Measurements from ENCODE around the gene MRPS24.
"Not testable (repeated sequence)": the region's sequence is repeated elsewhere in the genome, so short reads cannot be mapped to it uniquely, and the experiment has no call there.

Gene MRPS24

DNA sequence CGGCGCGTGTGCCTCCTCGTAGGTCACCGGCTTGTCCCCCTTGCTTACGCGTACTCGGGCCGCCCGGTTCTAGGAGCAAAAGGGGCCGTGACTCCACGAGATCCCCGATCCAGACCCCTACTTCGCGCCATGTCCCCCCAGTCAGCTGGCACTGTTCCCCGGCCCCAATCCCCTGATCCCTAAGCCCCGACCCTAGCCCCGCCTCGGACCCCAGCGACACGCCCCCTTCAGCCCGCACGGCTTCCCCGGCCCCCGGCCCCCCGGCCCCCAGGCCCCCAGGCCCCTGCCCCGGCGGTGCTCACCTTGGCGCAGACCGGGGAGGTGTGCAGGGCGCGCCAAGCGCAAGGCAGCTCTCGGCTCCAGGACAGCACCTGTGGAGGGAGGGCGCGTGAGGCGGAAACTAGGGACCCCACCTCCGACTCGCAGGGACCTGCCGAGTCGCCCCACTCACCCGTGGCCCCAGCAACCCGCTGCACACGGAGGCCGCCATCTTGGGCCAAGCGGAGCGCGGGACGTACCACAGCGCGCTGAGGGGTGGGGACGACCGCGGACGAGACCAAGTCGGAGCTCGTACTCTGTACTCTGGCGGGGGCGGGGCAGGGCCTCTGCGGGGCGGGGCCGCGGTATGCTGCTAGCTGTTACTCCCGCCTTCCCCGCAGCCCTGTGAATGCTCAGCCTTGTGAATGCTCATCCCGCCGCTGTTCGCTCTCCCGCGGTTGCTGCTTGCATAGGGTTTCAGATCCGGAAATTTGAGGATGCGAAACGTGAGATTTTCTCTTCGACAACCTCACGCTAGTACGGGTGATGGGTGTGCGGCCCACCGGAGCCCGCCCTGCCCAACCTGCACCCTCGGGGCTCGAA is at the start of gene MRPS24:
TSS of gene MRPS24 (minus strand) at position 512 of the 861 bp plus-strand sequence. CDS start at position 490, 22 bp downstream.
- DNase-seq, result peak; percentile 93

DNA sequence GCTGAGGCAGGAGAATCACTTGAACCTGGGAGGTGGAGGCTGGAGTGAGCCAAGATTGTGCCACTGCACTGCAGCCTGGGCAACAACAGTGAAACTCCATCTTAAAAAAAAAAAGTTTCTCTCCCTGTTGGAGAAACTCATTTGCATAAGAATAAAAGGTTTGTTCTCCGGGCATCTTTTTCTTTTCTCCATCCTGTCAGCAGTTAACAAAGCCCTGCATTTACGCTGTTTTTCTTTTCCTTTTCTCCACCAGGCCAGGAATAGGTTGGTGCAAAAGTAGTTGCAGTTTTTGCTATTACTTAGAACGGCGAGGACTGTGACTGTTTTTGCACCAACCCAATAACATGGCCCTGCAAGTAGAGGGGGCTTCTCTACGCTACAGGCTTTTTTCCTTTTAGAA is 46.6 kb upstream of the MRPS24 start:
- no peak for DNase-seq

DNA sequence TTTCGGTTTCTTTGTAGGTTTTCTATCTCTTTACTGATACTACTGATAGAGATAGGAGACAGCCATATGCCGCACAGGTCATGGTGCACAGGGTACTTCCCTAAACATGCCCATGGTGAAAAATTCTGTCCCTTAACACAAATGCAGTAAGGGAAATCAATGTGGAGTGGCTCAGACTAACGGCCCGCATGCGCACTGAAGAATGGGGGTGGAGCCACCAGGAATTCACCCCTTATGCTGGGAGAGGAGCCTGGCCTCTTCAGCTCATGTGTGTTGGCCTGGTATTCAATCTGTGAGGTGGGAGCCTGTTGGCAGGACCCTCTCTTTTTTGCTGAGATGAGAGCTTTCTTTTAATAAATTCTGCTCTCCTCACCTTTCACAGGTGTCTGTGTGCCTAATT is 45.5 kb upstream of the MRPS24 start:
- no peak for DNase-seq

DNA sequence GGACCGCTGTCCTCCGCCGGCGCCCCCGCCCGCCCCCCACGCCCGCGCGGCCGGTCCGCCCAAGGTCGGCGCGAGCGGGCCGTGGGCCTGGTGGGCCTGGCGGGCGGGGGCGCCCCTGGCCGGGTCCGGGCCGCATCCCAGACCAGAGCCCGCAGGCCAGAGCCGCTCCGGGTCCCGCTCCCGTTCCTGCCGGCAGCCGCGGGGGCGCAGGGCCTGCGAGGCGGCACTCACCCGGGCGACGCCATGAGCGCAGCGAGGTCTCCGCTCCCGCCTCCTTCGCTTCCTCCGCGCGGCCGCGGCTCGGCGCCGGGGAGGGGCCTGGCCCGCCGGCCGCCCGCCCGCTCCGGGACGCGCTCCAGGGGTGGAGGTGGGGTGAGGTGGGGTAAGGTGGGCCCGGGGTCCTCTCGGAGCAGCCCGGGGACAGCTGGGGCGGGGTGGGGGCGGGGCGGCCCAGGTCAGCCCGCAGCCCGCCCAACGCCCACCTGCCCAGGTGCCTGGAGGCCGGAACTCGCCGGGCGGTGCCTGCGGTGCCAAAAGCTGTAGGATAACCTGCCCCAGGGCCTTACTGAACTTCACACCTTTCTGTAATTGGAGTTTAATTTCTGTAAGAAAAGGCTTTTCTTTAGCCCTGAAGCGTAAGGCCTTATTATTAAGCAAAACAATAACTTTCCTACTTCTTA is 37.2 kb upstream of the MRPS24 start, which contains the start of gene URGCP:
TSS of gene URGCP (minus strand) at position 266 of the 680 bp plus-strand sequence. CDS start at position 245, 21 bp downstream.
- peak; percentile 49 for DNase-seq

DNA sequence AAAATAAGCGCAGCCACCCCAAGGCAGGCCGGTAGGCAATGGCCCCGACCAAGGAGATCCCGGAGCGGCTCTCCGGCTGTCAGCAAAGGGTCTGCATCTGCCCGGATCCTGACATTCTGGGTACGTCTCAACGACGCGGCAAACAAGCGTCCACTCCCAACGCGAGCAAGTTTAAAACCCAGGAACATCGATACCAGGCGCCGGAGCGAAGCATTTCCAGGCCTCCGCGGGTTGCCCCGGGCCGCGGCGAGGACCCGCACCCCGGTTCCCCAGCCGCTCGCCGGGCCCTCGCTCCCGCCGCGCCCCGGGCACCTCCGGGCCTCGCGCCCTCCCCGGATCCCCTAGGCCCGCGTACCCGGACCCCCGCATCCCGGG is 36.6 kb upstream of the MRPS24 start:
- DNase-seq, result no peak

DNA sequence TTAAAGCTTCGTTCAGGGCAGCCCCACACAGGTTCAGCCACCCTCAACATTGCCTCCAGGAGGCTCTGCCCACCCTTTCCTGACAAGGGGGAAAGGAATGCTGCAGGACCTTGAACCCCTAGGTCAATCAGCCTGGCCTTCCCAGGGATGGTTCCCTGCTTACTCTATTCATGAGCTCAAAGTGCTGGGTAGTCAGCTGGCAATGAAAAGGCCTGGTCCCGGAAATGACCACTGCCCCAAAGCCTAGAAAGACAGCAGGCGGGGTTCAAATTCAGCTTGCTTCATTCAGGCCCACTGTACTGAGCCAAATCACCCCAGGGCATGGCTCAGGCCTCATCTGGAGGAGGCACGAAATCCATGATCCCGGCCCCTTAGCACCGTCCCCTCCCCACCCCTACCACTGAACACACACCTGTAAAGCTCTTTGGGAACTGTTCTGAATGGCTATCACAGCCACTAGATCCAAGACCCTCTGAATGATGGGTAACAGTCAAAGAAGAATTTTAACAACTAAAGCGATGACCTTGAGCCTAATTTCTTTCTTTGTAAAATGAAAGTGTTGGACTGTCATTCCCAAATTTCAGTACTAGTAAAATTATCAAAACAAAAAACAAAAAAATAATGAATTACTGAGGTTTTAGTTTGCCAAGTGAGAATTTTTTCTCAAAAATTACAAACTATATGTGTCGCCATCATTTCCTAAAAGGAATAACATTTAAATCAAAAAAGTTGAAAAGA is 36.1 kb upstream of the MRPS24 start:
- DNase-seq, result no peak

DNA sequence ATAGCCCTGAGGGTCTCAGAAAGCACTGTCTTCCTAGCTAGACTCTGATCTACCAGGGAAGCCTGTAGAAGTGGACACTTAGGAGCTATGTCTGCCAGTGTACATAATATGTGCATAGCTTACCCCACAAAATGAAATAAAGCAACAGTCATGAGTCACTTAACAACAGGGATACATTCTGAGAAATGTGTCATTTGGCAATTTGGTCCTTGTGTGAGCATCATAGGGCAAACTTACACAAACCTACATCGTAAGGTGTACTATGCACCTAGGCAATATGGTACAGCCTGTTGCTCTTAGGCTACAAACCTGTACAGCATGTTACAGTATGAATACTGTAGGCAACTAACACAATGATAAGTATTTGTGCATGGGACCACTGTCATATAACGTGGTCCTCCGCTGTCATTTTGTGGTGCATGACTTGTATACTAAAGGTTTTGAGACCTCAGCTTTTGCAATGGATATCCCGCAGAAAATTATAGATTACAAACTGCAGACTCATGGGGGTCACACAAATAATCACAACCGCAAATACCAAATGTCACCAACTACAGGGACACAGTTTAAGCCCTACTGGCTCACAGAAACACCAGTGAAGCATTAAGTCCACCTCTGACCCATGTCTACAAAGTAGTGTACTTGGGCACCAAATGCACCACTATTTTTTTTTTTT is 35.4 kb upstream of the MRPS24 start:
- no peak for DNase-seq

DNA sequence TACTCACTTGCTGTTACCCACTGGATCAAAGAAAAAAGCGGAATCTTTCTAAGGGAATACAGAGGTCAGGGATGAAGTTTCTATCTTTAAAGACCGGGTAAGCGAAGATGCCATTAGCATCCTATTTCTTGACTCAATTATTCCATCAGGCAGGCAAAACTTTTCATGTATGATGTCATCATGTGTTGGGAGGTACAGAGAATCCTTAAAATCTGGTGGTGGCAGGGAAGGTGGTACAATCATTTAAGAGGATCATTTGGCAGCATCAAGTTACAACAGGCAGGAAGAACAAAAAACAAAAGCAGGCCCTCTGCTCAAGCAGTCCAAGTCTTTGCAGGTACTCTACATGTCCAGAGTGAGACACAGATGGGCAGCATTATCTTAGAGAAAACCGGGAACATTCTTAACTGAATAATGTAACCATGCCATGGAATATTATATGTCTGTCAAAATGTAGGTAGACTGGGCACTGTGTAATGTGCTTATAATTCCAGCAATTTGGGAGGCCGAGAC is 33.3 kb upstream of the MRPS24 start:
- DNase-seq, result no peak

DNA sequence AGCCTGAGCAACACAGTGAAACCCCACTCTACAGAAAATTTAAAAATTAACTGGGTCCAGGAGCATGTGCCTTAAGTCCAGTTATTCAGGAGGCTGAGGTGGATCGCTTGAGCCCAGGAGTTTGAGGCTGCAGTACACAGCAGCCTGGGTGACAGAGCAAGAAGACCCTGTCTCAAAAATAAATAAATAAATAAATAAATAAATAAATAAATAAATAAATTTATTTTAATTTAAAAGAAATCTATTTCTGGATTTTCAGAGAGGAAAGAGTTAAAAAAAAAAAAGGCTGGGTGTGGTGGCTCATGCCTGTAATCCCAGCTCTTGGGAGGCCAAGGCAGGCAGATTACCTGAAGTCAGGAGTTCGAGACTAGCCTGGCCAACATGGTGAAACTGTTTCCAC is 29.3 kb upstream of the MRPS24 start:
- not testable (repeated sequence) for DNase-seq

DNA sequence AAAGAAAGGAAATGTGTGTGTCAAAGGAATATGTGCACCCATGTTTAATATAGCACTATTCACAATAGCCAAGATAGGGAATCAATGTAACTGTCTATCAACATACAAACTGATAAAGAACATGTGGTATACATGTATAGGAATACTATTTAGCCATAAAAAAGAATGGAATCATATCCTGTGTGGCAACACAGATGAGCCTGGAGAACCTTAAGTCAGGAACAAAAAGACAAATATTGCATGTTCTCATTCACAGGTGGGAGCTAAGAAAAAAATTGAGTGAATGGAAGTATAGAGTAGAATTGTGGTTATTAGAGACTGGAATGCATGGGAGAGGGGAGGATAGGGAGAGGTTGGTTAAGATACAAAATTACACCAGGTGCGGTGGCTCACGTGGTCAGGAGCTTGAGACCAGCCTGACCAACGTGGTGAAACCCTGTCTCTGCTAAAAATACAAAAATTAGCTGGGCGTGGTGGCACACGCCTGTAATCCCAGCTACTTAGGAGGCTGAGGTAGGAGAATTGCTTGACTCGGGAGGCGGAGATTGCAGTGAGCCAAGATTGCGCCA is 26.6 kb upstream of the MRPS24 start:
- DNase-seq, result no peak

DNA sequence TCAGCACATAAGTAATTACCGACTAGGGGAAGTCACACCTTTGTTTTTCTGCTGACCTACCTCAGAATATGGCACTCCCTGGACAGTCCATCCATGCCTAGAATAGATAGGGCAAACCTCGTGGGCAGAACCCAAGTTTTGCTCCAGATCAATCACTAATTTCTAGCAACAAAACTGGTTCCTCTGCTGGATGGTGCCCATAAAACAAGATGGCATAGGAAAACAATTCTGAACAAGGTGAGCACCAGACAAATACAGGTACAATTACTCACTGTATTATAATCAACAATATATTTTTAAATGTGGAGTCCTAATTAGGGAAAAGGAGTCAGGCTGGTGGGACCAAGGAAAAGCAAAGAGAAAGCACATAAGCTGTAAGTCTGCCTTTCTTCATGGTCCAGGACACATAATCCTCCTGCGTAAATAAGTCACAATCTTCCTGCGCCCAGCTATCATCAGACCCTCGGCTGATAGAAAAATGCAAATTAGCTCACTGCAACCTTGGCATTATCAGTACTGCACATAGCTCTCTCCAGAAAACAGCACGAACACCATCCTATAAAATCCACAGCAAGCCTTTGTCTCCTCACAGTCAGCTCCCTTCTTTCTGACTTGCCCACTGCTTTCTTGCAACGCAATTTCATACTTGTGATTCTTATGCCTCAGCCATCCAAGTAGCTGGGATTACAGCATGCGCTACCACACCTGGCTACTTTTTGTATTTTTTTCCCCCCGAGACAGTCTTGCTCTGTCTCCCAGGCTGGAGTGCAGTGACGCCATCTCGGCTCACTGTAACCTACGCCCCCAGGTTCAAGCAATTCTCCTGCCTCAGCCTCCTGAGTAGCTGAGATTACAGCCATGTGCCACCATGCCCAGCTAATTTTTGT is 22.0 kb upstream of the MRPS24 start:
- no peak for DNase-seq

DNA sequence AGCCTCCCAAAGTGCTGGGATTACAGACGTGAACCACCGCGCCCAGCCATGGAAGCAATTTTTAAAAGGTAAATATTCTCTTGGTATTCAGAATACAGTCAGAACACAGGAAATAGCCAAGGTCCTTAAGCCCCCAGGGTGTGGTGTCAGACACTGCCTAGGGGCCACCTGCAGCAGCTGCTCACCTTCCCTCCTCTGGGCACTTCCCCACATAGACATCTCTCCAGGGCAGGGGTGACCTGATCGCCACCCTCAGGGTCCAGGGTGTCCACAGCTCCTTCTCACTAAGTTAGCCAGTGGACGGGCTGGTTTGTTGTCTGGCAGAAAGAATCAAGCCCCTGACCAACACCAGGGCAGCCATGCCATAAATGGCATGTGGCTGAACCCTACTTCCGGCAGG is 21.2 kb upstream of the MRPS24 start:
- DNase-seq, result no peak

DNA sequence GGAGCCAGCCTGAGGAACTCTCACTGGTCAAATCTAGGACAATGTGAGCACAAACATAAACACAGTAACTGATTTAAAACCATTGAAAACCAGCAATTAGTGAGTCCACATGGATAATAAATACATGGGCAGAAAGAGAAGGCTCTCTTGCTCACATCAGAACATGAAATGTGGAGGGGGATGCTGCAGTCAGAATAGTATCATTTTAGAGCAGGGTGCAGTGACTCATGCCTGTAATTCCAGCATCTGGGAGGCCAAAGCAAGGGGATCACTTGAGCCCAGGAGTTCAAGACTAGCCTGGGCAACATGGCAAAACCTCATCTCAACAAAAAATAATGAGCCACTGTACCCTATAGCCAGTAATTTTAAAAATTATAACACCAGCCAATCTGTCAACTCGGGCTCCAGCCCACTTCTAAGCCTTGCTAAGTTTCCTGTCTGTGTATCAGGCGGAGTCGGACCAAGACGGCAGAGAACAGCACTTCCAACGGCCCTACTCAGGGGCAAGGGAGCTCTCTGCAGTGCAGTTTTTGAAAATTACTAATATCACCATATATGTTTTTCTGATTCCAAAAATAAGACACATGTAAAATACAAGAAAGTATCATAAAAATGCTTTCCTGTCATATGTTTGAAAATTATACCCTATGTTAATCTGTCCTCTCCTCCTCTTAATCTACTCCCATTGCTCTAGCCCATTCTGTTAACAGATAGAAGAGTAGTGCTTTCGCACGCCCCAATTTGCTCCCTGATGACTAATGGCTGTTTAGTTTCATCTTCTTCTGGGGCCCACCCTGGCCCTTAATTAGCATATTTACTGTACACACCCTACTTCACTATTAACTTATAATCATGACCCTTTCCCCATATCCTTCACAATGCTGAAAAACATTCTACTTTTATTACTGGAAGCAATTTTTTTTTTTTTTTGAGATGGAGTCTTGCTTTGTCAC is 20.0 kb upstream of the MRPS24 start:
- DNase-seq, result no peak

DNA sequence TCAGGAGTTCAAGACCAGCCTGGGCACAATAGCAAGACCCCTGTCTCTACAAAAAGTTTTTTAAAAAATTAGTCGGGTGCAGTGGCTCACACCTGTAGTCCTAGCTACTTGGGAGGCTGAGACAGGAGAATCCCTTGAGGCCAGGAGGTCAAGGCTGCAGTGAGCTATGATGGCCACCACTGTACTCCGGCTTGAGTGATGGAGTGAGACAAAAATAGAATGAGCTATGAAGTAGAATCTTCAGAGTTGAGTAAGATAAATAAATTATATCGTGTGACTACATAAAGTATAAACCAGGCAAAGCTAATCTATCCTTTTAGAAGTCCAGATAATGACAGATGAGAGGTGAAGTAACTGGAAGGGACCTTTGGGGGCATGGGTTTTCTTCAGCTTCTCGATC is 15.3 kb upstream of the MRPS24 start:
- no peak for DNase-seq

DNA sequence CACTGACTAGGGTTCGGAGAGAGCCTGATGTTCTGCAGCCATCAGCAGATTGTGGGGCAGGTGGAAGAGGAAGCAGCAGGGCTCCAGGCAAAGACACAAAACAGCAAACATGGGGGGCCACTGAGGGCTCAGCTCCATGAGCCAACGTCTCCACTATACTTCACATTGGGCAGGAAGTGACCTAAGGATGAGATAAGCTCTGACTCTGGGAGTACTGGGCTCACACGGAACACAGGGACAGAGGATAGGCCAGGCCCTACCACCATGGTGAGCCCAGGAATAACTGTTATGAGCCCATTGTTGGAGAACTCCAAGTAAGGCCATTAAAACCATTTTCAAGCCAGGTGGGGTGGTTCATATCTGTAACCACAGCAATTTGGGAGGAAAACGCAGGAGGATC is 14.9 kb upstream of the MRPS24 start:
- DNase-seq, result no peak

DNA sequence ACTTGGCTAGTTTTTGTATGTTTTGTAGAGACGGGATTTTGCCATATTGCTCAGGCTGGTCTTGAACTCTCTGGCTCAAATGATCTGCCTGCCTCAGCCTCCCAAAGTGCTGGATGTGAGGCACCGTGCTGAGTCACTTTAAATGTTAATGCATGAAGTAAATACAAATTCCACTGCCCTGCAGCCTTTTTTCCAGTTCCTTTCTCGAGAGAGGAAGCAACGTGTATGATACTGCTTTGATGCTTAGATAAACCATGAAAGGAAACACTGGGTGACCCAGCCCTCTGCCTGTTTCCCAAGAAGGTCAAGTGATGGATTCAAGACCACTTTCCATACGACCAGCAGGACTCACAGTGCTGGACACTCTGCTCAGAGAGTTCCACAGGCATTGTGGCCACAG is 11.3 kb upstream of the MRPS24 start:
- no peak for DNase-seq

DNA sequence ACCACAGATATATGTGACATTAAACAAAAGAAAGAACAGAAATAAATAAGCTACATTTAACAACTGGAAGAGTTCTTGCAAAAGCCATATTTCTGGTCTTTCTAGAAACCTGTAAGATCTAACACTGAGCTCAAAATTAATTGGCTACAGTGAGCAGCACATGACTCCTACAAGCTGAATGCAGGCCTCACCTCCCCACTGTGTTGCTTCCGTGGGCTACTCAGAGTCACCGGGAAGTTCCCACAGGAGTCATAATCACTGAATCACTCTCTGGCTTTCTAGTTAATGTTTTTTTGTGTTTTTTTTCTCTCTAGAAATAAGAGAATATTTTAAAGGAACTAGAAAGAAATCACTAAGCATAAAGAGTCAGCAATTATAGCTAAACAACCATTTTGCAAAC is 10.2 kb upstream of the MRPS24 start:
- DNase-seq, result no peak

DNA sequence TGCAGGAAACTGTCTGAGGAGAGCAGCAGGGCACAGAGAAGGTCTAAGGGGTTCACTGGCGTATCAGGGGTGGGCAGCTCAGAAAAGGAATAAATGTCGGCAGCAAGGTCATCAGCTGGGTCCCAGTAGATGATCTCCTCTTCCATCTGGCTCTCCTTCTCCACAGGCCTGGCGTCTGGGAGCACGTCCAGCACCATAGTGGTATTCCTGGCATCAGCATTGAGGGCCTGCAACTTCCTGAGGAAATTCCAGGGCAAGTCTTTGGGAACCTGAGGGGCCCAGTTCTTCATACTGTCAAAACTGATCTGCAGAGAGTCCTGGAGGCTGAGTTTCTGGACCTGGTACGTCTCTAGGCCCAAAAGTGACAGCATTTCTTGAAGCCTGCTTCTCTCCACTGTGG is 9.6 kb upstream of the MRPS24 start:
- no peak for DNase-seq

DNA sequence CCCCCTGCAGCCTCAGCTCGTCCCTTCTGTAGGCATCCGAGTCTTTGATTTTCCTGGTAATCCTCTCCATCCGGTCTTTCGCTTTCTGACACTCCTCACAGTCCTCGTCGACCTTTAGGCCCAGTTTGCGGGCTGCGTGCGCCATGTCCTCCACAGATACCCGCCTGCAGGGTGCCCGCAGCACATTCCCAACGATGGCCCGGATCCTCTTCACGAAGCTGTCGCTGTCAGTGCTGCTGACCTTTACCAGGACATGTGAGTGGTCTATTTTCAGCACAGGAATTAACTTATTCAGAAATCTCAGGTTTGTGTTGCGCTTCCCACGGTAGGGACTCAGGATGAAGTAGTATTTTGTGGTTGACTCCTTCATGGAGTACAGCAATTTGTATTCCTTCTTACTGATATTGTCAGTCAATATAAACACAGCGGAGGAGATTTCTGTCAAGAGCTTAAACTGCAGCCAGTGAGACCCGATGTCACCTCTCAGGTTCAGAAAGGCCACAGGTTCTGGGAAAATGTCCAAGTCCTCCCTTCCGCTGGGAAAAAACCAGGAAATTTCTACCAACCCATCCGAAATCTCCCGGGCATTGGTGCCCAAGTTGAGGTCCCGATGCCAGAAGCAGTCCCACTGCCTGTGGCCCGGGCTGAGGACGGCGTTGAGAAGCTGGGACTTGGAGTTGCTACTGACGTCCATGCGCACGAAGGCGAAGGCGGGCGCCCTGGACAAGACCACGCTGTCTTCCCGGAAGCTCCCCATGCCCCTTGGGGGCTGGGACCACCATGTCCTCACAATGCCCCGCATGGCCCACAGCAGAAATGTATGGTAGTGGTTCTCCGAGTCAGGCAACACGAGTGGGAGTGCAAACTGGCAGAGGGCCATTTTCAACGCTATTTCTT is 8.9 kb upstream of the MRPS24 start:
- DNase-seq, result no peak
